H1 (cell line): ENCODE results near the gene MTMR10. TPM values are rescaled to one million over a fixed set of nuclear protein-coding genes. Genes with fewer than 3 reads are reported as not detected.

ENCODE experiments used
- CTCF ChIA-PET: fragments of 300-600 bp; sonication (Branson Sonifier 250); formaldehyde crosslinking; loops from one replicate; lab custom pipeline; 2021; ENCODE audit not compliant: partially characterized antibody; lab: Charles Lee
- POLR2A ChIA-PET: fragments of 300-600 bp; sonication (Branson Sonifier 250); formaldehyde crosslinking; loops from one replicate; lab custom pipeline; 2021; ENCODE audit warnings: inconsistent platforms; ENCODE audit not compliant: partially characterized antibody; lab: Charles Lee
- DNase-seq, 2 experiments: peaks; one replicate each; pipeline versions ENCODE4 v3.0.0 to v3.0.0-alpha.2; 2010 to 2022; ENCODE audit warnings: low spot score in 2 of 2, low read depth in 1 of 2, mixed read lengths in 1 of 2
- FAIRE-seq: peaks from 2 replicates; lab custom pipeline; 2011; peaks lifted over from hg19 to GRCh38; lab: Jason Lieb, UNC
- H2AFZ ChIP-seq: 2 replicates; pipeline ENCODE4 v1.8.1; 2012; ENCODE audit warnings: low read length, inconsistent platforms
- H2AK5ac ChIP-seq: 2 replicates; pipeline ENCODE4 v1.6.1; 2013; ENCODE audit warnings: low read depth, low read length
- H2BK120ac ChIP-seq: replicated peaks from 2 replicates; pipeline ENCODE3; 2013; ENCODE audit warnings: low read depth, low read length, inconsistent platforms
- H2BK12ac ChIP-seq: 2 replicates; pipeline ENCODE4 v1.6.1; 2013; ENCODE audit warnings: low read depth, low read length
- H2BK15ac ChIP-seq: 2 replicates; pipeline ENCODE4 v1.6.1; 2013; ENCODE audit warnings: low read length
- H2BK20ac ChIP-seq: 2 replicates; pipeline ENCODE4 v1.6.1; 2013; ENCODE audit warnings: low read length
- H2BK5ac ChIP-seq: 2 replicates; pipeline ENCODE4 v1.6.1; 2013; ENCODE audit warnings: low read depth, low read length
- H3K14ac ChIP-seq: 2 replicates; pipeline ENCODE4 v1.6.1; 2013; ENCODE audit warnings: inconsistent platforms; ENCODE audit not compliant: insufficient read length
- H3K18ac ChIP-seq: 2 replicates; pipeline ENCODE4 v1.6.1; 2013; ENCODE audit warnings: low read length; ENCODE audit errors: extremely low read depth
- H3K23ac ChIP-seq: 2 replicates; pipeline ENCODE4 v1.6.1; 2013; ENCODE audit warnings: inconsistent platforms; ENCODE audit not compliant: insufficient read length
- H3K23me2 ChIP-seq: 2 replicates; pipeline ENCODE4 v1.6.1; 2013; ENCODE audit warnings: low read depth, low read length
- H3K27ac ChIP-seq: 2 replicates; pipeline ENCODE4 v1.6.1; 2011; ENCODE audit warnings: low read depth, low read length, inconsistent platforms
- H3K27me3 ChIP-seq, 4 experiments: replicated peaks in 1 of 4; 1 replicate in 1 of 4; 2 replicates in 3 of 4; pipeline versions ENCODE4 v1.6.1 to v1.8.1; 2011 to 2013; ENCODE audit warnings: low read length in 3 of 4, mild to moderate bottlenecking in 3 of 4, inconsistent platforms in 2 of 4, mixed read lengths in 2 of 4, moderate library complexity in 1 of 4; ENCODE audit not compliant: control insufficient read depth in 3 of 4, insufficient read depth in 3 of 4; ENCODE audit errors: extremely low read depth in 1 of 4
- H3K36me3 ChIP-seq, 4 experiments: 2 replicates each; pipeline versions ENCODE4 v1.6.1 to v1.8.1; 2011 to 2013; ENCODE audit warnings: mild to moderate bottlenecking in 4 of 4, low read length in 3 of 4, moderate library complexity in 2 of 4, control low read depth in 1 of 4, inconsistent platforms in 1 of 4; ENCODE audit not compliant: insufficient read depth in 4 of 4, control insufficient read depth in 2 of 4
- H3K4ac ChIP-seq: replicated peaks from 2 replicates; pipeline ENCODE3; 2013; ENCODE audit warnings: low read length, low read depth, mixed read lengths, inconsistent platforms; ENCODE audit not compliant: insufficient read length
- H3K4me1 ChIP-seq, 4 experiments: replicated peaks in 1 of 4; 1 replicate in 1 of 4; 2 replicates in 3 of 4; pipeline versions ENCODE4 v1.6.1 to v1.8.1; 2011 to 2013; ENCODE audit warnings: low read length in 3 of 4, inconsistent platforms in 2 of 4, mixed read lengths in 1 of 4; ENCODE audit not compliant: insufficient read depth in 4 of 4, control insufficient read depth in 3 of 4
- H3K4me2 ChIP-seq, 2 experiments: 2 replicates each; pipeline versions ENCODE4 v1.6.1 to v1.8.1; 2011 to 2013; ENCODE audit warnings: low read depth in 2 of 2, low read length in 2 of 2, control low read depth in 1 of 2, inconsistent platforms in 1 of 2, mild to moderate bottlenecking in 1 of 2; ENCODE audit not compliant: insufficient read depth in 1 of 2
- H3K4me3 ChIP-seq, 4 experiments: fragments of 200-600, 300-600 bp in 1 of 4; sonication (generic), shearing (Covaris generic), sonication (Bioruptor Twin) in 1 of 4; 2 replicates each; pipeline versions ENCODE4 v1.5.1 to v1.8.1; 2011 to 2016; ENCODE audit warnings: low read length in 4 of 4, low read depth in 3 of 4, control low read depth in 2 of 4, inconsistent platforms in 2 of 4, mild to moderate bottlenecking in 2 of 4, mixed read lengths in 1 of 4, moderate library complexity in 1 of 4; ENCODE audit not compliant: insufficient read depth in 2 of 4; ENCODE audit errors: extremely low read depth in 1 of 4
- H3K56ac ChIP-seq: replicated peaks from 2 replicates; pipeline ENCODE3; 2013; ENCODE audit warnings: low read depth, mild to moderate bottlenecking, mixed read lengths, low read length, inconsistent platforms; ENCODE audit not compliant: insufficient read length
- H3K79me1 ChIP-seq: 2 replicates; pipeline ENCODE4 v1.6.1; 2013; ENCODE audit warnings: low read depth, low read length, control low read depth
- H3K79me2 ChIP-seq, 2 experiments: 2 replicates each; pipeline versions ENCODE4 v1.6.1 to v1.8.1; 2012 to 2013; ENCODE audit warnings: low read length in 2 of 2, mild to moderate bottlenecking in 2 of 2, inconsistent platforms in 1 of 2; ENCODE audit not compliant: insufficient read depth in 2 of 2, control insufficient read depth in 1 of 2
- H3K9ac ChIP-seq, 4 experiments: replicated peaks in 1 of 4; 1 replicate in 1 of 4; 2 replicates in 3 of 4; pipeline versions ENCODE4 v1.6.1 to v1.8.1; 2011 to 2013; ENCODE audit warnings: low read depth in 3 of 4, low read length in 3 of 4, control low read depth in 2 of 4, mild to moderate bottlenecking in 2 of 4, moderate library complexity in 2 of 4, inconsistent platforms in 1 of 4; ENCODE audit errors: extremely low read depth in 1 of 4
- H3K9me3 ChIP-seq, 2 experiments: 2 replicates each; pipeline versions ENCODE4 v1.6.1 to v1.8.1; 2012 to 2013; ENCODE audit warnings: mild to moderate bottlenecking in 2 of 2, moderate library complexity in 2 of 2, control low read depth in 1 of 2, inconsistent platforms in 1 of 2, low read depth in 1 of 2, low read length in 1 of 2, mixed read lengths in 1 of 2; ENCODE audit not compliant: insufficient read depth in 2 of 2
- H4K20me1 ChIP-seq, 2 experiments: replicated peaks in 1 of 2; 2 replicates each; pipeline versions ENCODE3 to v1.8.1; 2011 to 2013; ENCODE audit warnings: inconsistent platforms in 2 of 2, low read length in 2 of 2, mild to moderate bottlenecking in 1 of 2; ENCODE audit not compliant: insufficient read depth in 2 of 2, control insufficient read depth in 1 of 2
- H4K5ac ChIP-seq: 2 replicates; pipeline ENCODE4 v1.6.1; 2013; ENCODE audit warnings: low read length, low read depth, mixed read lengths, inconsistent platforms; ENCODE audit not compliant: insufficient read length
- H4K8ac ChIP-seq: 2 replicates; pipeline ENCODE4 v1.8.0; 2013; ENCODE audit warnings: mild to moderate bottlenecking, moderate library complexity, low read length, inconsistent platforms; ENCODE audit not compliant: insufficient read depth; ENCODE audit errors: extremely low read depth
- H4K91ac ChIP-seq: replicated peaks from 2 replicates; pipeline ENCODE3; 2013; ENCODE audit warnings: low read length, mixed read lengths, inconsistent platforms; ENCODE audit not compliant: insufficient read length
- RFX5 ChIP-seq: IDR thresholded peaks from 2 replicates; pipeline ENCODE4 v1.6.1; 2011; ENCODE audit warnings: low read depth, low read length, improper control_type of control experiment, borderline replicate concordance
- ZNF274 ChIP-seq: IDR thresholded peaks from 2 replicates; pipeline ENCODE4 v1.7.0; 2012; ENCODE audit warnings: low read length, borderline replicate concordance; ENCODE audit errors: extremely low read depth
- WGBS, 2 experiments: shearing (Covaris generic) in 1 of 2; methylation state at CpG; one replicate each; pipeline versions ENCODE4 v1.1.6 to v1.1.7; 2013 to 2015; ENCODE audit warnings: low lambda C conversion rate in 2 of 2, mixed read lengths in 2 of 2, inconsistent platforms in 1 of 2, low coverage in 1 of 2, missing lambda C conversion rate in 1 of 2; ENCODE audit not compliant: insufficient replicate concordance in 2 of 2, insufficient coverage in 1 of 2, insufficient read length in 1 of 2; ENCODE audit errors: extremely low coverage in 1 of 2, missing lambda C conversion rate in 1 of 2; 5-methylcytosine and 5-hydroxymethylcytosine counted together
- polyA plus RNA-seq, 7 experiments: library from polyadenylated mRNA; depleted of rRNA in 3 of 7; stranded (reverse) in 5 of 7; unstranded in 2 of 7; fragments of >200 nt in 5 of 7; fragments of 200-250 nt in 2 of 7; gene quantifications; 1 replicate in 5 of 7; 2 replicates in 1 of 7; 4 replicates in 1 of 7; pipeline versions ENCODE4 v1.2.1 to v1.2.3, GENCODE V29; 2011 to 2013; ENCODE audit warnings: missing spikeins in 2 of 7, mixed read lengths in 2 of 7
- total RNA-seq: library from RNA; stranded (reverse); fragmentation: NEBNext Ultra II Directional; extraction: Animal tissue kit (Norgen Biotek cat#: 25700); gene quantifications from 2 replicates; pipeline ENCODE4 v1.2.1, GENCODE V29; 2021

MTMR10 gene
- total and polyA plus RNA-seq, 2 of the 8 experiments (the other 6 are each of a cell fraction or from before 2014, with no cell fraction given) = 3.8 to 13.1 TPM

DNA sequence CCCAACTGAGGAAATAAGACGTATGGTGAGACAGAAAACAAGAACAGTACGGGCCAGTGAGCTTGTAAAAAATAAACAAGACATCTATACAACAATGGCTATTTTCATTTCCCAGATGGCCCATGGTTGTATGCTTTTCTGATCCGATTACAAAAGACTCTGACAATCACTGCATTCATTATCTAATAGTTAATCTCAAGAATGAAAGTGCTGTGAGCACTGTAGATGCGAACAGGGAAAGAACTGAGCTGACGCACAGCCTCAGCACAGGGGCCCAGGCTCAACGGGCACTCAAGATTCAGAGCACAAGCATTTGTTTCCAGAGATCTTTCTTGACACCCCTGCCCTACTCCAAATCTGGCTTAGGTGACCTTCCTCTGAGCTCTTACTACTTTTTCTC lies 6.9 kb downstream of the MTMR10 start:
- no peak for FAIRE-seq
- Histone ChIP-seq H2BK20ac (no peak overlapping the region), H2AK5ac (no peak overlapping the region), H3K23ac (no peak overlapping the region), H3K9me3 (no peaks in the 10 kb centered on the region), H2BK12ac (no peak overlapping the region), H2BK15ac (no peak overlapping the region), H3K4me2 (no peak overlapping the region), H4K91ac (no peak overlapping the region), H2AFZ (no peak overlapping the region), H4K8ac (no peak overlapping the region), H3K27me3 (no peaks in the 10 kb centered on the region; a peak in 1 of 7 replicates), H2BK120ac (no peak overlapping the region), H3K23me2 (no peaks in the 10 kb centered on the region), H3K79me1 (peaks cover 2% of the 10 kb centered on the region; the same call in 1 of the 2 replicates), H3K4me3 (no peak overlapping the region), H3K4ac (no peak overlapping the region), H4K5ac (no peak overlapping the region), H3K14ac (no peak overlapping the region), H3K36me3 (peaks cover 0 to 4% (median 0%) of the 10 kb centered on the region in 4 experiments; a peak in 1 of 8 replicates), H2BK5ac (no peak overlapping the region), H4K20me1 (no peaks in the 10 kb centered on the region), H3K18ac (no peak overlapping the region), H3K56ac (no peak overlapping the region), H3K27ac (no peak overlapping the region), H3K9ac (no peak overlapping the region), H3K4me1 (no peaks in the 10 kb centered on the region), H3K79me2 (peaks cover 0 to 11% of the 10 kb centered on the region in 2 experiments; a peak in 1 of 4 replicates)
- WGBS, 2 experiments = 91% methylated on average over 6 of the region's 6 CpGs; no CpG with 5 or more reads in 1 of the 2 experiments
- ChIA-PET POLR2A (interaction anchor here (1.0 to 1.3 kb wide), 4 partner anchors 9 to 62 kb away, joined by 3 to 5 read pairs (median 4); no protein-coding TSS in a partner anchor), CTCF (interaction anchor here (0.5 to 1.3 kb wide), 3 partner anchors 22 to 214 kb away, joined by 3 to 4 read pairs (median 3); no protein-coding TSS in a partner anchor)
- no peak for DNase-seq
- TF ChIP-seq ZNF274 (no peak), RFX5 (no peak)
